HCT116 (cell line): ENCODE results near the gene USP48. TPM values are rescaled to one million over a fixed set of nuclear protein-coding genes. Genes with fewer than 3 reads are reported as not detected.

ENCODE experiments used
- ATAC-seq: fragments of 200-7000 bp; cut with Tn5 transposase; 2 replicates; pipeline ENCODE4 v1.9.1; 2020; ENCODE audit warnings: mild to moderate bottlenecking, moderate library complexity
- BruUV-seq: library from RNA; stranded (reverse); fragments of 400-500 nt; replicated peaks from 2 replicates; lab custom pipeline; 2021; lab: Mats Ljungman, UMichigan
- CTCF ChIA-PET: fragments of 300-600 bp; sonication (Branson Sonifier 250); formaldehyde crosslinking; loops from one replicate; lab custom pipeline; 2021; ENCODE audit warnings: antibody characterized with exemption; lab: Charles Lee
- POLR2A ChIA-PET: fragments of 300-600, 350-600 bp; sonication (Branson Sonifier 250); formaldehyde crosslinking; loops from one replicate; lab custom pipeline; 2021; ENCODE audit warnings: antibody characterized with exemption; lab: Charles Lee
- RAD21 ChIA-PET, 2 experiments: fragments of 300-600 bp; sonication (Branson Sonifier 250); formaldehyde crosslinking; loops; one replicate each; lab custom pipeline; 2023; ENCODE audit warnings: low total read pairs in 2 of 2; ENCODE audit not compliant: uncharacterized antibody in 2 of 2, unreplicated experiment in 2 of 2, low non-redundant PET in 1 of 2; lab: Charles Lee
- DNase-seq: peaks from one replicate; pipeline ENCODE4 v3.0.0-alpha.2; 2010; ENCODE audit warnings: low read depth, low spot score
- H2AFZ ChIP-seq: fragments of 200-600 bp; shearing (Covaris generic), sonication (generic); 2 replicates; pipeline ENCODE4 v1.6.1; 2017; ENCODE audit warnings: low read depth, mixed run types, mixed read lengths, antibody characterized with exemption, low read length; ENCODE audit not compliant: poor library complexity, severe bottlenecking
- H3K27ac ChIP-seq: 2 replicates; pipeline ENCODE4 v1.5.1; 2012; ENCODE audit warnings: low read depth, low read length
- H3K27me3 ChIP-seq: fragments of 200-600 bp; sonication (generic); 2 replicates; pipeline ENCODE4 v1.6.1; 2016; ENCODE audit warnings: mixed run types, low read length, mixed read lengths; ENCODE audit not compliant: insufficient read depth
- H3K36me3 ChIP-seq, 2 experiments: fragments of 200-500 bp in 1 of 2; fragments of 200-600 bp in 1 of 2; sonication (Bioruptor generic) in 1 of 2; sonication (generic) in 1 of 2; 2 replicates each; pipeline versions ENCODE4 v1.5.1 to v1.6.1; 2014 to 2016; ENCODE audit warnings: low read length in 2 of 2, inconsistent platforms in 1 of 2, mixed read lengths in 1 of 2, mixed run types in 1 of 2; ENCODE audit not compliant: insufficient read depth in 2 of 2, control insufficient read depth in 1 of 2
- H3K4me1 ChIP-seq, 2 experiments: fragments of 200-600 bp in 1 of 2; sonication (generic) in 1 of 2; 2 replicates each; pipeline versions ENCODE4 v1.5.1 to v1.6.1; 2012 to 2017; ENCODE audit warnings: low read length in 2 of 2, inconsistent platforms in 1 of 2, mild to moderate bottlenecking in 1 of 2, mixed read lengths in 1 of 2, mixed run types in 1 of 2, moderate library complexity in 1 of 2; ENCODE audit not compliant: insufficient read depth in 2 of 2, control insufficient read depth in 1 of 2
- H3K4me2 ChIP-seq: fragments of 200-600 bp; sonication (generic); 2 replicates; pipeline ENCODE4 v1.6.1; 2017; ENCODE audit warnings: mixed run types, low read length, mixed read lengths
- H3K4me3 ChIP-seq, 2 experiments: fragments of 200-600 bp in 1 of 2; sonication (generic) in 1 of 2; replicated peaks in 1 of 2; 2 replicates each; pipeline ENCODE4 v1.5.1; 2011 to 2016; ENCODE audit warnings: low read length in 2 of 2, control low read depth in 1 of 2, low read depth in 1 of 2, mild to moderate bottlenecking in 1 of 2, mixed read lengths in 1 of 2, mixed run types in 1 of 2
- H3K79me2 ChIP-seq: fragments of 200-600 bp; sonication (generic); 2 replicates; pipeline ENCODE4 v1.6.1; 2017; ENCODE audit warnings: mild to moderate bottlenecking, mixed run types, low read length, moderate library complexity, mixed read lengths; ENCODE audit not compliant: insufficient read depth
- H3K9ac ChIP-seq: fragments of 200-600 bp; sonication (generic); 2 replicates; pipeline ENCODE4 v1.6.1; 2016; ENCODE audit warnings: low read length, mixed read lengths
- H3K9me2 ChIP-seq: fragments of 200-600 bp; sonication (generic), shearing (Covaris generic); 2 replicates; pipeline ENCODE4 v1.6.1; 2017; ENCODE audit warnings: mixed run types, mild to moderate bottlenecking, moderate library complexity; ENCODE audit not compliant: insufficient read depth
- H3K9me3 ChIP-seq, 2 experiments: fragments of 200-500 bp in 1 of 2; fragments of 200-600 bp in 1 of 2; sonication (Bioruptor generic) in 1 of 2; sonication (generic) in 1 of 2; 2 replicates each; pipeline ENCODE4 v1.6.1; 2014 to 2017; ENCODE audit warnings: low read length in 2 of 2, mixed read lengths in 2 of 2, inconsistent platforms in 1 of 2, low read depth in 1 of 2, mild to moderate bottlenecking in 1 of 2, mixed run types in 1 of 2, moderate library complexity in 1 of 2; ENCODE audit not compliant: control insufficient read depth in 1 of 2, insufficient read depth in 1 of 2
- H4K20me1 ChIP-seq: fragments of 200-600 bp; sonication (generic), shearing (Covaris generic); 2 replicates; pipeline ENCODE4 v1.6.1; 2017; ENCODE audit warnings: mixed run types, mild to moderate bottlenecking, moderate library complexity; ENCODE audit not compliant: insufficient read depth
- ATF3 ChIP-seq: IDR thresholded peaks from 2 replicates; pipeline ENCODE4 v1.6.1; 2012
- CBX3 ChIP-seq: IDR thresholded peaks from 2 replicates; pipeline ENCODE4 v1.6.1; 2012; ENCODE audit warnings: low read depth
- CTCF ChIP-seq, 3 experiments: fragments of 200-600 bp in 1 of 3; sonication (generic) in 1 of 3; IDR thresholded peaks in 2 of 3; conservative IDR thresholded peaks in 1 of 3; 2 replicates each; pipeline ENCODE4 v1.5.1; 2012 to 2017; ENCODE audit warnings: low read depth in 2 of 3, low read length in 2 of 3, antibody characterized with exemption in 1 of 3, borderline replicate concordance in 1 of 3, control low read depth in 1 of 3, mild to moderate bottlenecking in 1 of 3, mixed read lengths in 1 of 3, mixed run types in 1 of 3, moderate library complexity in 1 of 3; ENCODE audit not compliant: insufficient read depth in 1 of 3
- EGR1 ChIP-seq: IDR thresholded peaks from 2 replicates; pipeline ENCODE4 v1.6.1; 2012; ENCODE audit warnings: low read depth
- ELF1 ChIP-seq: IDR thresholded peaks from 2 replicates; pipeline ENCODE4 v1.6.1; 2012; ENCODE audit warnings: low read depth, borderline replicate concordance
- EZH2 ChIP-seq: fragments of 200-600 bp; sonication (generic); IDR thresholded peaks from 2 replicates; pipeline ENCODE4 v1.6.1; 2017; ENCODE audit warnings: antibody characterized with exemption, mixed run types
- EZH2phosphoT487 ChIP-seq: fragments of 200-600 bp; IDR thresholded peaks from 2 replicates; pipeline ENCODE4 v1.6.1; 2018; ENCODE audit warnings: antibody characterized with exemption, borderline replicate concordance
- FOSL1 ChIP-seq: IDR thresholded peaks from 2 replicates; pipeline ENCODE4 v1.6.1; 2012; ENCODE audit warnings: low read depth
- JUND ChIP-seq: IDR thresholded peaks from 2 replicates; pipeline ENCODE4 v1.6.1; 2012
- MAX ChIP-seq: IDR thresholded peaks from 2 replicates; pipeline ENCODE4 v1.6.1; 2012
- POLR2A ChIP-seq: IDR thresholded peaks from 2 replicates; pipeline ENCODE4 v1.7.0; 2011; ENCODE audit warnings: borderline replicate concordance; ENCODE audit not compliant: insufficient read depth, insufficient read length; ENCODE audit errors: extremely low read depth
- POLR2AphosphoS5 ChIP-seq: IDR thresholded peaks from 2 replicates; pipeline ENCODE4 v1.6.1; 2011; ENCODE audit warnings: mild to moderate bottlenecking, low read depth, low read length, moderate library complexity
- REST ChIP-seq: IDR thresholded peaks from 2 replicates; pipeline ENCODE4 v1.6.1; 2012; ENCODE audit warnings: low read depth
- SIN3A ChIP-seq: IDR thresholded peaks from 2 replicates; pipeline ENCODE4 v1.6.1; 2012; ENCODE audit warnings: low read depth
- SP1 ChIP-seq: IDR thresholded peaks from 2 replicates; pipeline ENCODE4 v1.6.1; 2012; ENCODE audit warnings: low read depth
- SRF ChIP-seq: IDR thresholded peaks from 2 replicates; pipeline ENCODE4 v1.6.1; 2012; ENCODE audit warnings: low read depth
- TCF7L2 ChIP-seq: IDR thresholded peaks from 2 replicates; pipeline ENCODE4 v1.7.0; 2011; ENCODE audit warnings: borderline replicate concordance, inconsistent platforms; ENCODE audit not compliant: insufficient read depth, insufficient read length; ENCODE audit errors: extremely low read depth
- YY1 ChIP-seq: IDR thresholded peaks from 2 replicates; pipeline ENCODE4 v1.6.1; 2011; ENCODE audit warnings: low read length, low read depth, moderate library complexity, mild to moderate bottlenecking; ENCODE audit not compliant: insufficient replicate concordance; ENCODE audit errors: extremely low read depth
- ZFX ChIP-seq: fragments of 450-650 bp; IDR thresholded peaks from 2 replicates; pipeline ENCODE4 v1.6.1; 2017
- ZNF274 ChIP-seq: fragments of 200-500 bp; sonication (Bioruptor generic); IDR thresholded peaks from 2 replicates; pipeline ENCODE4 v1.6.1; 2014; ENCODE audit warnings: mild to moderate bottlenecking, low read depth, low read length, inconsistent platforms
- intact Hi-C: fragments of 100-400 bp; cut with micrococcal nuclease; formaldehyde crosslinking; loops from 2 replicates; pipeline ENCODE4 v1.10.0; 2022
- total RNA-seq: library from RNA; stranded (reverse); gene quantifications from one replicate; pipeline ENCODE4 v1.2.1, GENCODE V29; 2021; ENCODE audit not compliant: unreplicated experiment

USP48 gene
- total RNA-seq, 1 experiment from 2014 or later: 54.8 TPM

- TF ChIP-seq POLR2A (no peak), TCF7L2 (no peak), EGR1 (no peak), ATF3 (no peak), ZNF274 (no peak), ZFX (no peak), FOSL1 (no peak), EZH2phosphoT487 (no peak), CBX3 (no peak), YY1 (no peak), POLR2AphosphoS5 (no peak), SIN3A (no peak), CTCF (IDR thresholded peaks at IDR 0.05 in 2 of 3, conservative IDR thresholded peaks at IDR 0.05 in 1 of 3; ENCODE audit: borderline replicate concordance in 1 of 3, insufficient read depth in 1 of 3, low read depth in 2 of 3, low read length in 2 of 3) (no peak), REST (no peak), JUND (no peak), EZH2 (no peak), SP1 (no peak), SRF (no peak), MAX (no peak), ELF1 (no peak)
- TF ChIP-seq, all 23 proteins: peak for 0
- DNase-seq: no peak
- Histone ChIP-seq H2AFZ (no peak overlapping the region), H3K9ac (no peak overlapping the region), H3K4me3 (no peak overlapping the region), H3K4me2 (no peak overlapping the region), H3K36me3 (peaks cover 10 to 17% of the 10 kb centered on the region in 2 experiments; a peak in 3 of 4 replicates), H3K4me1 (no peaks in the 10 kb centered on the region), H3K9me2 (no peaks in the 10 kb centered on the region), H3K79me2 (peaks cover 39% of the 10 kb centered on the region), H4K20me1 (peaks cover 3% of the 10 kb centered on the region; the same call in 1 of the 2 replicates), H3K27me3 (no peaks in the 10 kb centered on the region), H3K9me3 (no peaks in the 10 kb centered on the region), H3K27ac (no peak overlapping the region)
- ChIA-PET RAD21 (no interaction called here), POLR2A (interaction anchor here (0.5 to 0.6 kb wide), 2 partner anchors 67 to 1713 kb away, joined by 4 to 5 read pairs; no protein-coding TSS in a partner anchor), CTCF (no interaction called here)
- intact Hi-C loops: no loop called here
- ATAC-seq: no peak
- BruUV-seq: no TSS peak
These were observed 27.9 kb downstream of the USP48 start for GRCh38 chr1:21755067-21755466.
